H7 (cell line): ENCODE data around the gene DDAH1. TPM values are rescaled to one million over a fixed set of nuclear protein-coding genes. Genes with fewer than 3 reads are reported as not detected.

Experiments used
- DNase-seq: peaks from one replicate; pipeline ENCODE4 v3.0.0; 2012
- H3K27me3 ChIP-seq: 2 replicates; pipeline ENCODE4 v1.6.0; 2011; ENCODE audit warnings: mild to moderate bottlenecking, low read length; ENCODE audit not compliant: control insufficient read depth, insufficient read depth
- H3K36me3 ChIP-seq: replicated peaks from 2 replicates; pipeline ENCODE4 v1.5.1; 2011; ENCODE audit warnings: low read length; ENCODE audit not compliant: control insufficient read depth, insufficient read depth
- H3K4me3 ChIP-seq: 2 replicates; pipeline ENCODE4 v1.5.1; 2011; ENCODE audit warnings: low read depth, mild to moderate bottlenecking, control low read depth, low read length, moderate library complexity; ENCODE audit not compliant: insufficient read depth
- total RNA-seq: library from RNA; depleted of rRNA; stranded (reverse); fragments of >200 nt; shearing (Covaris generic); gene quantifications from 2 replicates; pipeline ENCODE4 v1.2.3, GENCODE V29; 2014; rRNA removed

Gene DDAH1
- total RNA-seq, 1 experiment from 2014 or later = 33.3 TPM

- no peaks in the 10 kb centered on the region for H3K36me3 ChIP-seq
- peak overlapping the region; percentile 35 for H3K4me3 ChIP-seq
- no peaks in the 10 kb centered on the region for H3K27me3 ChIP-seq
- DNase-seq = no peak
Measured at GRCh38 chr1:85276978-85277639, 187.8 kb downstream of the DDAH1 start.

GRCh38 chr1:85276215-85276977 is 188.6 kb downstream of the DDAH1 start, which contains the start of gene BCL10:
Gene BCL10, minus strand, starts transcription at chr1:85276632. Its CDS starts 280 bp downstream, at chr1:85276352.
- Histone ChIP-seq H3K4me3 (peak within 1 kb of the TSS; percentile 63), H3K27me3 (no peaks in the 10 kb centered on the region), H3K36me3 (no peaks in the 10 kb centered on the region)
- DNase-seq = peak; percentile 97

GRCh38 chr1:85275701-85276214 is 189.2 kb downstream of the DDAH1 start:
- DNase-seq = peak; percentile 49
- peak overlapping the region; percentile 63 for H3K4me3 ChIP-seq
- H3K27me3 ChIP-seq = no peaks in the 10 kb centered on the region
- H3K36me3 ChIP-seq = peaks cover 3% of the 10 kb centered on the region

DNA sequence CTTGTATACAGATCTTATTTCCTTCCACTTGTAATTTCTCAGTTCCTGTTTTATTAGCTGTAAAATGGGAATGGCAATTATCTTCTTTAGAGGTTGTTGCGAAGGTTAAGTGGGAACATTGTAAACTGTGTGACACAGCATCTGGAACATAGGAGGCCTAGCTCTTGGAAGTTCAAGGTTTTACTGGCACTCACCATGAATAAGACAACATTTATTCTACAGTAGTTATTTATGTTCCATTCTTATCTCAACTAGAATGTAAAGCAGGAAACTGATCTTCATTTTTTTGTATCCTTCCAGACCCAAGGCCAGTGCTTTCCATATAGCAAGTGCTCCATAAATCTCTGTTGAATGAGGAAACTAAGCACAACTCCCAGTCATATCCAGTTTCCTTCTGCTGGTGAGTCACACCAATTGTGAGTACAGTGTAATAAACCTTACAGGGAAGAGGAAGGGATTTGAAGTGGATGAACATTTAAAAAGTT is 189.9 kb downstream of the DDAH1 start:
- Histone ChIP-seq H3K36me3 (peaks cover 7% of the 10 kb centered on the region), H3K4me3 (0 out of 2 replicates have a peak overlapping the region, but pooled peaks have one; percentile 63), H3K27me3 (no peaks in the 10 kb centered on the region)
- DNase-seq = no peak

DNA sequence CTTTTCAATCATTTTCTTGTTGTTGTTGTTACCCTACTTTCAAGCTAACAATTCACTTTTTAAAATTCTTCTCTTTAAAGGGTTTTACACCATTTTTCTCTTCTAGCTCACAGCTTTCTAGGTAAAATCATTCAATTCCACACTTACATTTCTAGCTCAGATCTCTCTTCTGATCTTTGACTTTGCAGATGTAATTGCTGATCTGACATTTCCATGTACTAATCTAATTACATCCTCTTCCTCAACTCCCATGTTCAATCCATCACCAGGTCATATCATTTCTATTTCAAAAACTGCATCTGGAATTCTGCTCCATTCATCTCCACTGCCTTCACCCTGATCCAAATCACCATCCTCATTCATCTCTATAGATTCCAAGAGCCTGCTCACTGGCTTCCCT is 191.6 kb downstream of the DDAH1 start:
- H3K36me3 ChIP-seq = peaks cover 10% of the 10 kb centered on the region
- no peak overlapping the region for H3K4me3 ChIP-seq
- no peak for DNase-seq
- no peaks in the 10 kb centered on the region for H3K27me3 ChIP-seq

GRCh38 chr1:85268801-85269585 is 196.0 kb downstream of the DDAH1 start:
- H3K27me3 ChIP-seq = no peaks in the 10 kb centered on the region
- no peak overlapping the region for H3K4me3 ChIP-seq
- no peak for DNase-seq
- peaks cover 15% of the 10 kb centered on the region for H3K36me3 ChIP-seq

Other genes starting within 250 kb of the DDAH1 start
- gene C1orf52, start 205.5 kb downstream of the DDAH1 start, total RNA-seq = 38.9 and 51.0 TPM in 2 replicates
- gene BCL10, start 188.5 kb downstream of the DDAH1 start, total RNA-seq = 23.0 and 26.3 TPM in 2 replicates
- 9.4 and 9.9 TPM in 2 replicates for gene CCN1, start 115.6 kb upstream of the DDAH1 start, total RNA-seq
- 6.9 and 13.6 TPM in 2 replicates for gene ZNHIT6, start 243.3 kb upstream of the DDAH1 start, total RNA-seq